SK-N-SH (cell line): ENCODE measurements around the gene CHD2. TPM values are rescaled to one million over a fixed set of nuclear protein-coding genes. Genes with fewer than 3 reads are reported as not detected.
"Not testable (repeated sequence)": the region's sequence is repeated elsewhere in the genome, so short reads cannot be mapped to it uniquely, and the experiment has no call there.

Experiments used
- CTCF ChIA-PET: fragments of 300-600, 350-600 bp; formaldehyde crosslinking; extraction: SDS; loops from one replicate; lab custom pipeline; 2021; lab: Yijun Ruan, JAX
- POLR2A ChIA-PET: fragments of 350-600 bp; sonication (Branson Sonifier 250); formaldehyde crosslinking; extraction: SDS; loops from one replicate; lab custom pipeline; 2020; ENCODE audit warnings: antibody characterized with exemption, inconsistent platforms; lab: Yijun Ruan, JAX
- DNase-seq: peaks from one replicate; pipeline ENCODE4 v3.0.0; 2012
- H2AFZ ChIP-seq: fragments of 200-600 bp; sonication (generic); 2 replicates; pipeline ENCODE4 v1.8.1; 2016; ENCODE audit warnings: antibody characterized with exemption, mild to moderate bottlenecking, low read depth
- H3F3A ChIP-seq: fragments of 200-600 bp; sonication (generic); replicated peaks from 2 replicates; pipeline ENCODE3; 2016; ENCODE audit warnings: antibody characterized with exemption, mild to moderate bottlenecking; ENCODE audit not compliant: insufficient read depth
- H3K27ac ChIP-seq, 2 experiments: fragments of 200-500 bp in 1 of 2; fragments of 200-600 bp in 1 of 2; sonication (Bioruptor generic) in 1 of 2; sonication (generic), shearing (Covaris generic) in 1 of 2; 2 replicates each; pipeline versions ENCODE4 v1.5.1 to v1.6.1; 2014 to 2016; ENCODE audit warnings: low read depth in 2 of 2, inconsistent platforms in 1 of 2, low read length in 1 of 2, mild to moderate bottlenecking in 1 of 2, mixed read lengths in 1 of 2
- H3K27me3 ChIP-seq: fragments of 200-600 bp; sonication (generic), shearing (Covaris generic); 2 replicates; pipeline ENCODE4 v1.6.1; 2016; ENCODE audit warnings: mixed run types; ENCODE audit not compliant: insufficient read depth
- H3K36me3 ChIP-seq, 2 experiments: fragments of 200-500 bp in 1 of 2; fragments of 200-600 bp in 1 of 2; sonication (Bioruptor generic) in 1 of 2; sonication (generic) in 1 of 2; replicated peaks in 1 of 2; 2 replicates each; pipeline versions ENCODE3 to v1.5.1; 2014 to 2016; ENCODE audit warnings: low read length in 1 of 2, mild to moderate bottlenecking in 1 of 2; ENCODE audit not compliant: insufficient read depth in 2 of 2, control insufficient read depth in 1 of 2
- H3K4me1 ChIP-seq, 2 experiments: fragments of 200-500 bp in 1 of 2; fragments of 200-600 bp in 1 of 2; sonication (Bioruptor generic) in 1 of 2; sonication (generic), shearing (Covaris generic) in 1 of 2; 2 replicates each; pipeline versions ENCODE4 v1.5.1 to v1.6.1; 2014 to 2016; ENCODE audit warnings: low read depth in 1 of 2, low read length in 1 of 2, mixed run types in 1 of 2; ENCODE audit not compliant: insufficient read depth in 2 of 2, control insufficient read depth in 1 of 2
- H3K4me2 ChIP-seq: fragments of 200-600 bp; sonication (generic), shearing (Covaris generic); 2 replicates; pipeline ENCODE4 v1.6.1; 2017; ENCODE audit warnings: mixed run types
- H3K4me3 ChIP-seq, 2 experiments: fragments of 200-500 bp in 1 of 2; fragments of 200-600 bp in 1 of 2; sonication (Bioruptor generic) in 1 of 2; sonication (generic), shearing (Covaris generic) in 1 of 2; 2 replicates each; pipeline versions ENCODE4 v1.5.1 to v1.8.1; 2014 to 2016; ENCODE audit warnings: low read depth in 2 of 2, inconsistent platforms in 1 of 2, low read length in 1 of 2, mild to moderate bottlenecking in 1 of 2, mixed read lengths in 1 of 2, moderate library complexity in 1 of 2
- H3K79me2 ChIP-seq: fragments of 200-600 bp; sonication (generic); 2 replicates; pipeline ENCODE4 v1.8.1; 2017; ENCODE audit warnings: mild to moderate bottlenecking; ENCODE audit not compliant: insufficient read depth
- H3K9ac ChIP-seq: fragments of 200-600 bp; sonication (generic); 2 replicates; pipeline ENCODE4 v1.6.1; 2017; ENCODE audit warnings: mixed run types
- H3K9me2 ChIP-seq: fragments of 200-600 bp; sonication (generic); 2 replicates; pipeline ENCODE4 v1.6.1; 2017; ENCODE audit warnings: mixed run types
- H3K9me3 ChIP-seq: fragments of 200-600 bp; sonication (generic); 2 replicates; pipeline ENCODE4 v1.6.1; 2017; ENCODE audit warnings: mixed run types, mild to moderate bottlenecking, moderate library complexity
- H4K20me1 ChIP-seq: fragments of 200-600 bp; sonication (generic); 2 replicates; pipeline ENCODE4 v1.6.1; 2017; ENCODE audit warnings: mild to moderate bottlenecking, mixed run types; ENCODE audit not compliant: insufficient read depth
- CHD2 ChIP-seq: fragments of 150-350 bp; IDR thresholded peaks from 2 replicates; pipeline ENCODE4 v1.6.1; 2018; ENCODE audit warnings: low read length; ENCODE audit not compliant: partially characterized antibody
- EP300 ChIP-seq, 2 experiments: IDR thresholded peaks; 2 replicates each; pipeline versions ENCODE4 v1.4.0 to v1.6.1; 2012; ENCODE audit warnings: borderline replicate concordance in 1 of 2, low read depth in 1 of 2, low read length in 1 of 2
- EZH2phosphoT487 ChIP-seq: fragments of 200-600 bp; sonication (generic); IDR thresholded peaks from 2 replicates; pipeline ENCODE4 v1.6.1; 2017; ENCODE audit warnings: low read depth, mixed run types, mild to moderate bottlenecking, antibody characterized with exemption, moderate library complexity, borderline replicate concordance
- FOSL2 ChIP-seq: IDR thresholded peaks from 2 replicates; pipeline ENCODE4 v1.4.0; 2012; ENCODE audit warnings: low read depth, mild to moderate bottlenecking, moderate library complexity, borderline replicate concordance
- GATA2 ChIP-seq: sonication (generic); formaldehyde crosslinking; IDR thresholded peaks from 2 replicates; pipeline ENCODE4 v1.5.0; 2020; ENCODE audit warnings: mild to moderate bottlenecking, missing genetic modification reagents
- JUND ChIP-seq: IDR thresholded peaks from 2 replicates; pipeline ENCODE4 v1.4.0; 2012
- MEF2A ChIP-seq: IDR thresholded peaks from 2 replicates; pipeline ENCODE4 v1.4.0; 2012; ENCODE audit warnings: low read depth, borderline replicate concordance
- MXI1 ChIP-seq: IDR thresholded peaks from 2 replicates; pipeline ENCODE4 v1.6.1; 2012; ENCODE audit warnings: mild to moderate bottlenecking, low read depth, low read length, improper control_type of control experiment
- NFIC ChIP-seq: IDR thresholded peaks from 2 replicates; pipeline ENCODE4 v1.4.0; 2012; ENCODE audit warnings: borderline replicate concordance
- NRF1 ChIP-seq: IDR thresholded peaks from 2 replicates; pipeline ENCODE4 v1.6.1; 2012; ENCODE audit warnings: low read depth, mild to moderate bottlenecking, low read length
- POLR2AphosphoS5 ChIP-seq: IDR thresholded peaks from 2 replicates; pipeline ENCODE4 v1.6.1; 2012; ENCODE audit warnings: low read depth, low read length
- RFX5 ChIP-seq: IDR thresholded peaks from 2 replicates; pipeline ENCODE4 v1.6.1; 2012; ENCODE audit warnings: mild to moderate bottlenecking, improper control_type of control experiment, low read length
- RXRA ChIP-seq: IDR thresholded peaks from 2 replicates; pipeline ENCODE4 v1.4.0; 2012; ENCODE audit warnings: low read depth, mild to moderate bottlenecking, borderline replicate concordance
- TAF1 ChIP-seq: IDR thresholded peaks from 2 replicates; pipeline ENCODE4 v1.6.1; 2012; ENCODE audit warnings: low read depth, mild to moderate bottlenecking, low read length, moderate library complexity, borderline replicate concordance
- TCF12 ChIP-seq: IDR thresholded peaks from 2 replicates; pipeline ENCODE4 v1.4.0; 2012
- TEAD4 ChIP-seq: IDR thresholded peaks from 2 replicates; pipeline ENCODE4 v1.4.0; 2012; ENCODE audit warnings: mild to moderate bottlenecking, borderline replicate concordance; ENCODE audit not compliant: insufficient read depth
- YY1 ChIP-seq: IDR thresholded peaks from 2 replicates; pipeline ENCODE4 v1.4.0; 2012; ENCODE audit warnings: low read depth, mild to moderate bottlenecking
- WGBS: methylation state at CpG from one replicate; pipeline ENCODE4 v1.1.6; 2017; ENCODE audit warnings: low lambda C conversion rate; 5-methylcytosine and 5-hydroxymethylcytosine counted together
- polyA plus RNA-seq, 3 experiments: library from polyadenylated mRNA; depleted of rRNA; stranded (reverse); fragments of >200 nt; gene quantifications; 2 replicates each; pipeline ENCODE4 v1.2.3, GENCODE V29; 2012
- TF ChIP-seq, protein P1 (sequence below): fragments of 150-350 bp; IDR thresholded peaks from 2 replicates; pipeline ENCODE4 v1.6.1; 2016; ENCODE audit warnings: mild to moderate bottlenecking, low read depth, low read length
- TF ChIP-seq, protein P2 (sequence below): IDR thresholded peaks from 2 replicates; pipeline ENCODE4 v1.4.0; 2012; ENCODE audit warnings: low read depth, borderline replicate concordance
- TF ChIP-seq, protein P3 (sequence below): fragments of 200-600 bp; sonication (generic); IDR thresholded peaks from 2 replicates; pipeline ENCODE4 v1.6.1; 2017; ENCODE audit warnings: antibody characterized with exemption, mild to moderate bottlenecking, moderate library complexity
- TF ChIP-seq, protein P4 (sequence below): fragments of 150-350 bp; IDR thresholded peaks from 2 replicates; pipeline ENCODE4 v1.6.1; 2017; ENCODE audit warnings: antibody characterized with exemption, low read length, low read depth, borderline replicate concordance

Gene CHD2
- polyA plus RNA-seq, 1 of the 3 experiments (the other 2 are of a cell fraction) = 25.3 TPM

DNA sequence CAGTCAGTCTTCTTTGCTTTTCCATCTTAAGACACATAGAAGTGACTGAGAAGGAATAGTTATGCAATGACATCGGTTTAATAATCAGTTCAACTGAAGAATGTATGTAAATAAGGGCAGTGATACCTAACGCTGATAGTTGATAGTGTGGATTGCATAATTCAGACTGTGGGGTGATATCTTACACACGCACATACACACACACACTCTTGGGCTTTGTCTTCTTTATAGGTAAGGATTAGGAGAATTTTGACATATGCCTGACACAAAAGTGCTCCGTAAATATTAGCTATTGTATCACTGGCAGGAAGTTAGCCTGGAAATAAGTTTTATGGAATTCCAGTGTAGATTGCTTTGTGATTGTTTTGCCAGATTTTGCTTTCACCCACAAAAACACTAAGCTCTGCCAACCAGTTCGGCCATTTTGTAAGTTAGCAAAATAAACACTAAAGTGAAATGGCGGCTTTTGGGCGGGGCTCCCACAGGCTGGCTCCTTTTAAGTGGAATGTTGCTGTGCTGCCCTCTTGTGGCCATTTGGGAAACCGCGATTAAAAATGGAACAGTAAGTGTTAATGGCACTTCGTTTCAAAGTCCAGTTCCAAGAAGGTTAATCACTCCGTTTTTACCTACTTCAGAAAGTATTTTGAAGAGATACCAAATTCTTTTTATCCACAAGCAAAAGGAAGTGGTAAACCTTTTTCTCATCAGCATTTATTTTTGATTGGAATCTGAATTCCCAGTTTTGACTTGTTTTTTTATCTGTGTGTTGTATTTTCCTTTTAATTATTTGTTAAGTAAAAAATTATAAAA lies 17.7 kb downstream of the CHD2 start (continued):
- TF ChIP-seq FOSL2 (peak; percentile 19; the same call in 1 of the 2 replicates), EP300 (IDR thresholded peaks at IDR 0.05; ENCODE audit: borderline replicate concordance in 1 of 2, low read depth in 1 of 2, low read length in 1 of 2) (0 out of 4 replicates have a peak, but pooled peaks of 1 of the 2 experiments have one; percentile 1), TCF12 (0 out of 2 replicates have a peak, but pooled peaks have one; percentile 24), MEF2A (no peak; the same call in 1 of the 2 replicates), MXI1 (no peak; the same call in 1 of the 2 replicates), POLR2AphosphoS5 (peak; percentile 67; the same call in 1 of the 2 replicates), NFIC (peak; percentile 71; the same call in 1 of the 2 replicates), RXRA (no peak), GATA2 (CRISPR knock-in tag) (no peak), TAF1 (peak; percentile 32; the same call in 1 of the 2 replicates), JUND (0 out of 2 replicates have a peak, but pooled peaks have one; percentile 33), RFX5 (no peak), TEAD4 (peak; percentile 100), CHD2 (peak; percentile 39), NRF1 (no peak), EZH2phosphoT487 (no peak), YY1 (peak; percentile 100)
- TF ChIP-seq, protein P1, sequence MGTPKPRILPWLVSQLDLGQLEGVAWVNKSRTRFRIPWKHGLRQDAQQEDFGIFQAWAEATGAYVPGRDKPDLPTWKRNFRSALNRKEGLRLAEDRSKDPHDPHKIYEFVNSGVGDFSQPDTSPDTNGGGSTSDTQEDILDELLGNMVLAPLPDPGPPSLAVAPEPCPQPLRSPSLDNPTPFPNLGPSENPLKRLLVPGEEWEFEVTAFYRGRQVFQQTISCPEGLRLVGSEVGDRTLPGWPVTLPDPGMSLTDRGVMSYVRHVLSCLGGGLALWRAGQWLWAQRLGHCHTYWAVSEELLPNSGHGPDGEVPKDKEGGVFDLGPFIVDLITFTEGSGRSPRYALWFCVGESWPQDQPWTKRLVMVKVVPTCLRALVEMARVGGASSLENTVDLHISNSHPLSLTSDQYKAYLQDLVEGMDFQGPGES = no peak
- TF ChIP-seq, protein P2, sequence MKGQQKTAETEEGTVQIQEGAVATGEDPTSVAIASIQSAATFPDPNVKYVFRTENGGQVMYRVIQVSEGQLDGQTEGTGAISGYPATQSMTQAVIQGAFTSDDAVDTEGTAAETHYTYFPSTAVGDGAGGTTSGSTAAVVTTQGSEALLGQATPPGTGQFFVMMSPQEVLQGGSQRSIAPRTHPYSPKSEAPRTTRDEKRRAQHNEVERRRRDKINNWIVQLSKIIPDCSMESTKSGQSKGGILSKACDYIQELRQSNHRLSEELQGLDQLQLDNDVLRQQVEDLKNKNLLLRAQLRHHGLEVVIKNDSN = no peak
- TF ChIP-seq, protein P3, sequence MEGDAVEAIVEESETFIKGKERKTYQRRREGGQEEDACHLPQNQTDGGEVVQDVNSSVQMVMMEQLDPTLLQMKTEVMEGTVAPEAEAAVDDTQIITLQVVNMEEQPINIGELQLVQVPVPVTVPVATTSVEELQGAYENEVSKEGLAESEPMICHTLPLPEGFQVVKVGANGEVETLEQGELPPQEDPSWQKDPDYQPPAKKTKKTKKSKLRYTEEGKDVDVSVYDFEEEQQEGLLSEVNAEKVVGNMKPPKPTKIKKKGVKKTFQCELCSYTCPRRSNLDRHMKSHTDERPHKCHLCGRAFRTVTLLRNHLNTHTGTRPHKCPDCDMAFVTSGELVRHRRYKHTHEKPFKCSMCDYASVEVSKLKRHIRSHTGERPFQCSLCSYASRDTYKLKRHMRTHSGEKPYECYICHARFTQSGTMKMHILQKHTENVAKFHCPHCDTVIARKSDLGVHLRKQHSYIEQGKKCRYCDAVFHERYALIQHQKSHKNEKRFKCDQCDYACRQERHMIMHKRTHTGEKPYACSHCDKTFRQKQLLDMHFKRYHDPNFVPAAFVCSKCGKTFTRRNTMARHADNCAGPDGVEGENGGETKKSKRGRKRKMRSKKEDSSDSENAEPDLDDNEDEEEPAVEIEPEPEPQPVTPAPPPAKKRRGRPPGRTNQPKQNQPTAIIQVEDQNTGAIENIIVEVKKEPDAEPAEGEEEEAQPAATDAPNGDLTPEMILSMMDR = peak; percentile 94
- TF ChIP-seq, protein P4, sequence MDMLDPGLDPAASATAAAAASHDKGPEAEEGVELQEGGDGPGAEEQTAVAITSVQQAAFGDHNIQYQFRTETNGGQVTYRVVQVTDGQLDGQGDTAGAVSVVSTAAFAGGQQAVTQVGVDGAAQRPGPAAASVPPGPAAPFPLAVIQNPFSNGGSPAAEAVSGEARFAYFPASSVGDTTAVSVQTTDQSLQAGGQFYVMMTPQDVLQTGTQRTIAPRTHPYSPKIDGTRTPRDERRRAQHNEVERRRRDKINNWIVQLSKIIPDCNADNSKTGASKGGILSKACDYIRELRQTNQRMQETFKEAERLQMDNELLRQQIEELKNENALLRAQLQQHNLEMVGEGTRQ = no peak

DNA sequence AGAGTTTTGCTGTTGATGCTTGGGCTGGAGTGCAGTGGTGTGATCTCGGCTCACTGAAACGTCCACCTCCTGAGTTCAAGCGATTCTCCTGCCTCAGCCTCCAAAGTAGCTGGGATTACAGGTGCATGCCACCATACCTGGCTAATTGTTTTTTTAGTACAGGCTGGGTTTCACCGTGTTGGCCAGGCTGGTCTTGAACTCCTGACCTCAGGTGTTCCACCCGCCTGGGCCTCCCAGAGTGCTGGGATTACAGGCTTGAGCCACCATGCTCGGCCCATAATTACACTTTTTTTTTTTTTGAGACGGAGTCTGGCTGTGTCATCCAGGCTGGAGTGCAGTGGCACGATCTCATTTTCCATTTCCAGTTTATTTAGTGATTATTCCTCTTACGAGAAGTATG lies 18.8 kb downstream of the CHD2 start:
- H3K79me2 ChIP-seq = peaks cover 100% of the 10 kb centered on the region
- ChIA-PET POLR2A (interaction anchor here (1.7 kb wide), 1 partner anchor 110 kb away, joined by 10 read pairs; no protein-coding TSS in a partner anchor), CTCF (interaction anchor here (0.7 to 9.3 kb wide), 13 partner anchors 11 to 130 kb away, joined by 3 to 78 read pairs (median 4); no protein-coding TSS in a partner anchor)
- H3K4me3 ChIP-seq, H3K27ac ChIP-seq, DNase-seq, H3K9me2 ChIP-seq, H4K20me1 ChIP-seq, H2AFZ ChIP-seq, H3K9me3 ChIP-seq, H3K27me3 ChIP-seq, H3K9ac ChIP-seq, H3K4me2 ChIP-seq: not testable (repeated sequence)
- H3K4me1 ChIP-seq = peaks cover 9 to 32% of the 10 kb centered on the region in 2 experiments
- WGBS = 89% methylated on average over 9 of the region's 9 CpGs
- H3K36me3 ChIP-seq = peaks cover 19 to 23% of the 10 kb centered on the region in 2 experiments
- peaks cover 38% of the 10 kb centered on the region for H3F3A ChIP-seq
